Peyer's patch (tissue), 4 donors: ENCODE data around the gene CHD5.

Experiments used
- CTCF ChIP-seq, 6 experiments: fragments of 450-650 bp in 4 of 6; fragments of 200-600 bp in 2 of 6; sonication (generic) in 1 of 6; IDR thresholded peaks; one replicate each; pipeline ENCODE4 v1.5.1; 2017 to 2019; ENCODE audit warnings: antibody characterized with exemption in 6 of 6, mild to moderate bottlenecking in 3 of 6, moderate library complexity in 1 of 6
- POLR2A ChIP-seq, 2 donors: fragments of 450-650 bp; IDR thresholded peaks; one replicate each; pipeline ENCODE4 v1.5.1; 2017; ENCODE audit warnings: antibody characterized with exemption in 2 of 2, mild to moderate bottlenecking in 2 of 2, moderate library complexity in 2 of 2

- no peak for TF ChIP-seq POLR2A (IDR thresholded peaks at IDR 0.05)
- no peak for TF ChIP-seq CTCF (IDR thresholded peaks at IDR 0.05)
These were observed 31.5 kb downstream of the CHD5 start for GRCh38 chr1:6148497-6149241.
